ENCODE measurements around the gene EEPD1.

GRCh38 chr7:36295090-36295489 lies 142.0 kb downstream of the EEPD1 start:
- TF ChIP-seq POLR2A (IDR thresholded peaks at IDR 0.05; ENCODE audit: low read depth, low read length) (no peak), CTCF (IDR thresholded peaks at IDR 0.05; ENCODE audit: extremely low read depth in 1 of 2, insufficient read depth in 1 of 2, low read depth in 1 of 2, low read length in 2 of 2) (no peak), MAX (IDR thresholded peaks at IDR 0.05; ENCODE audit: insufficient read depth, insufficient read length) (no peak), MYC (IDR thresholded peaks at IDR 0.05; ENCODE audit: low read depth, low read length) (no peak), EZH2 (IDR thresholded peaks at IDR 0.05; ENCODE audit: borderline replicate concordance, low read depth, low read length, severe bottlenecking) (no peak), POLR2AphosphoS5 (IDR thresholded peaks at IDR 0.05; ENCODE audit: insufficient read depth, low read depth, low read length) (no peak), GATA2 (IDR thresholded peaks at IDR 0.05; ENCODE audit: insufficient read depth, insufficient read length, low read depth, low read length) (no peak), JUN (IDR thresholded peaks at IDR 0.05; ENCODE audit: borderline replicate concordance, insufficient read depth, insufficient read length, low read depth) (no peak), FOS (IDR thresholded peaks at IDR 0.05; ENCODE audit: borderline replicate concordance, insufficient read depth, low read length) (no peak)
